GM19467 (cell line): ENCODE measurements around the gene PDE3A.

Experiments used
- ATAC-seq: cut with Tn5 transposase; IDR thresholded peaks from one replicate; pipeline ENCODE4 v1.9.1; 2021; ENCODE audit warnings: mild to moderate bottlenecking, moderate library complexity; ENCODE audit not compliant: unreplicated experiment

Gene PDE3A

DNA sequence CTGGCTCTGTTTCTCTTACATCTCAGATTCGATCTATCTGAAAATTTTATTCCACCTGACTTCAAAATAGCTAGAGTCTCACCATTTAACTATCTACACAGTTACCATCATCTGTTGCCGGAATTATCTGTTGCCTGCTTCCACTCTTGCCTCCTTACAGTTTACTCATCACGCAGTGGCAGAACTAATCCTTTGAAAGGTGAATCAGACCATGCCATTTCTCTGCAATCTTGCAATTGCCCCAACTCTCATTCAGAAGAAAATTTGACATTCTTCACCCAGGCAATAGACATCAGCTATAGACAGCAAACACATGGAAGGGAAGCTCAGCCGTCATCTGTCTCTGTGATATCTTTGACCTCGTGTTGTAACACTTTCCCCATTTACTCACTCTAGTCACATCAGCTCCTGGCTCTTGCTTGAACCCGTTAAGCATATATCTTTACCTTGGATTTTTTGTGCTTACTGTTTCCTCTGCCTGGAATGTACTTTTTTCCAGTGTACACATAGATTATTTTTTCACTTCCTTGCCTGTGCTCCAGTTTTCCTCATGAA, 85.5 kb downstream of the PDE3A start:
- no peak for ATAC-seq

DNA sequence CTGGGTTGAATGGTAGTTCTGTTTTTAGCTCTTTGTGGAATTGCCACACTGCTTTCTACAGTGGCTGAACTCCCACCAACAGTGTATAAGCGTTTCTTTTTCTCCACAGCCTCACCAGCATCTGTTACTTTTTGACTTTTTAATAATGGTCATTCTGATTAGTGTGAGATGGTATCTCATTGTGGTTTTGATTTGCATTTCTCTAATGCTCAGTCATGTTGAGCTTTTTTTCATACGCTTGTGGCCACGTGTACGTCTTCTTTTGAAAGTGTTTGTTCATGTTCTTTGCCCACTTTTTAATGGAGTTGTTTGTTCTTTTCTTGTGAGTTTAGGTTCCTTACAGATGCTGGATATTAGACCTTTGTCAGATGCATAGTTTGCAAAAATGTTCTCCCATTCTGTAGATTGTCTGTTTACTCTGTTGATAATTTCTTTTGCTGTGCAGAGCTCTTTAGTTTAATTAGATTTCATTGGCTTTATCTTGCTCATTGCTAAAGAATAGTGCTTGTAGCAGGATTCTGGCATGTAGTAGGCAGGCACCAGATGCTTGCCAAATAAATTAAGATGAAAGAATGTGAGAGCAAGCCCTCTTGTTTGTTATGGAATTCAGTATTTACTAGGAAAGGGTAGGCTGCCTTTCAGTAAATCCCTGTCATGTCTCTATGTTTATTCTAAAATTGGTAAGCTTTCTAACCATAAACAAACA, 86.8 kb downstream of the PDE3A start:
- no peak for ATAC-seq

DNA sequence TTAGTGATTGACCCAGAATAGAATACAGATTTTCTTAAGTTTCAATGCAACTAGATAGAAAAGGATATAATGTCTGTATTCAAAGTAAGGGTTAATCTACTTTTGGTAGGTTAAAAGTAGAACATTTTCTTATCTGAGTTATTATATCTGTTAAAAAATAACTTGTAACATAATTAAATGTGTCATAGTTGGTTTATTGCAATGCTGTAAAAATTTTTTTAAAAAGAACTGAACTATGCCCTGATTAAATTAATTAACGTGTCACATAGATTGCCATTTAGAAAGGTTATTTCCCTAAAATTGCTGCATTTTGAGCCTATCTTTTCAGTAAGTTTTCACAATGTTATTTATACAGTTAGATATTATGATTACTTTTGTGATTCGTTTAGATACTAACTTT, 89.2 kb downstream of the PDE3A start:
- no peak for ATAC-seq

DNA sequence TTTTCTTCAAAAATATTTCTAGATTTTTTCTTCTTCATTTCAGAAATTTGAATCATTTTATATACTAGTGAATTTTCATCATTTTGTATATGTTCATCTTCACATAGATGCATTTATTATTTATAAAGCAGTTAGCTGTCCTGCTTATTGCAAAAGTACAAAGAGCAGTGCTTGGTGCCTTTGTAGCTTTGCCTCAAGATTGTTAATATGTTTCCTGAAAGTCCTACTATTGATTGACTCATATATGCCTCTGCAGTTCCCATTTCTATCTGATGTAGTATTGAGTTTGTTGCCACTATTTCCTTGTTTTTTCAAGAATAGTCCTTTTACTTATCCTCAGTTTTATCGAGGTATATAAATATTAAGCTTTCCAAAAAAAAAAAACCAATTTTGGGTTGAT, 89.7 kb downstream of the PDE3A start:
- no peak for ATAC-seq

DNA sequence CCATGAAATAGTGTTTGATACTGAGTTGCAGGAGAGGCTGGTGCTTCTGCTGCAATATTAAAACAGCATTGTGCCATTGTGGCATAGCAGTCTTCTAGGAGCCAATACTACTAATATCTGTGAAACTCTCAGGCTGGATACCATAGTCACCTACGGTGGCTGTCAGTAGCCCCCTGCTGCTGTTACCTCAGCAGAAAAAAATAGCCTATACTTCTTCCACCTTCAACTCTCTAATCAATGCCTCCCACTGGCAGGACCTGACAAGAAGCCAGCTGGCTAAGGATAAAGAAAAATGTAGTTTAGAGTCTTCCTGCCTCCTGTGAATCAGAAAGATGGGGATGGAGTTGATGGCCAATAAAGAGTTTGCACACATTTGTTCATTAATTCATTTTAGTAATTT, 91.6 kb downstream of the PDE3A start:
- no peak for ATAC-seq

DNA sequence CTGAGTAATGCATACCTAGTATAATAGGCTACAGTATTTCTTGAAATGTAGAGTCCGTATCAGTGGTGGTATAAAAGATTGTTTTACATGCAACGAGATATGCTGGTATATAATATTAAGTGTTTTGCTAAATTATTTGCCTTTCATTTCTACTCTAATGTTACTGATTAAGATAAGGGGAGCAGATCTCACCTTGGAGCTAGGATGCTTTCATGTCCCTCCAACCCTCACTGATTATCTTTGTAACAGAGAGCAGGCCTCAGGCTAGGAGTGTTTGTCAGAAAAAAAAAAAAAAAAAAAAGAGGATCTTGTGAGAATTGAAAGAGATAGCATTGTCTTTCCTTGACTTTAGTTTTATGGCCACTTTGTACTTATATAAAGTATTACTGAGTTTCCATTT, 92.6 kb downstream of the PDE3A start:
- no peak for ATAC-seq

DNA sequence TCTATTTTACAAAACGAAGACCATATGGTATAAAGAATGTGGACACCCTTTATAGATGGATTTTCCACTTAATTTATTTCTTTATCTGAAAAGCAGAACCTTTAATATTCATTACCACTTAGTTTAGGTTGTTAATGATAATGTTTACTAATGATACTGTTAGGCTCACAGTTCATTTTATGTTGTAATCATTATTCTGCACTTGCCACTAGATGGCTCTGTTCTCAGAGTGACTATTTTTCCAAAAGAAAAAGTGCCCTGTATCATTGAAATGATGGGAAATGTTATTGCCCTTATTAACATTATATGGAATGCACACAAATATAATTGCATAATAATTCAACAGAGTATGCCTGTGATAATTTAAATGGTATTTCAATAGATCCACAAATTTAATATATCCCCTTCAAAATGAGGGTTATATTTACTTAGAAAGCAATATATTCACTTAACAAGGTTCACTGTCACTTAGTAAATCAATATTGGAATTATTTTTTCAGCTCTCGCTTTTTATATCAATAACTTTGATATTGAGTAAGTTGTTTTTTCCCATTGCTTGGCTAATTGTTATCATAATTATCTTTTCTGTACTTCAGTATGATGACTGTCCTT, 95.7 kb downstream of the PDE3A start:
- no peak for ATAC-seq

DNA sequence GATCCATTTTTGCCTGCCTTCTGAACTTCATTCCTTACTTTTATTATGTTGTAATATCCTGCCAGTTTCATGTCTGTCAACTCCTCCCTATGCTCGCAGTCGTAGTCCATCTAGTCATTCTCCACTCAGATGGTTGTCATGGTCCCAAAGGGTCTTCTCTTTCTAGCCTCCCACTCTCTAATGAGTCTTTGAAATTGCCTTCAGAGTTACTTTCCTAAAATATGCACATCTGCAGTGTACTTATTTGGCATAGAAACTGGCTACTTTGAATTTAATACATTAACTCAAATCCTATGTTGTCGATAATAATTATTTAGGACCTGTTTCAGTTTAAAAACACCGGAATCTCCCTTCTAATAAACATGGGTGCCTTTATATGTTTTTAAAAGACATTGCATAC, 101.0 kb downstream of the PDE3A start:
- ATAC-seq: no peak

DNA sequence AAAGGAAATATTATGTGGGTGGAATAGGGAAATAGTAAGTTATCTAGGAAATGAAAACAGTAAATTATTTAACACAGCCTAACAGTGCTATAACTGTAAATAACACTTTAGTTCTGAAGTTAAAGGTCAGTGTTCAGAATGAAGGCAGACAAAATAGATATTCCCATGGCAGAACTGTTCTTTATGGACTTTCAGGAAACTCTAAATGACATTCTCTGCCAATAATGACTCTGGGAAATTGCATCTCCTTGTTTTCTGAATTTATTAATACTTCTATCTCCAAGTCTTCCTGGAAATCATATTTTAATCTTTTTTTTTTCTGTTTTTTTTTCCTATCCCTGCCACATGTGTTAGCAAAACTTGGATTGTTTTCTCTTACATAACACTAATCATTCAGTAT, 101.4 kb downstream of the PDE3A start:
- ATAC-seq: no peak

DNA sequence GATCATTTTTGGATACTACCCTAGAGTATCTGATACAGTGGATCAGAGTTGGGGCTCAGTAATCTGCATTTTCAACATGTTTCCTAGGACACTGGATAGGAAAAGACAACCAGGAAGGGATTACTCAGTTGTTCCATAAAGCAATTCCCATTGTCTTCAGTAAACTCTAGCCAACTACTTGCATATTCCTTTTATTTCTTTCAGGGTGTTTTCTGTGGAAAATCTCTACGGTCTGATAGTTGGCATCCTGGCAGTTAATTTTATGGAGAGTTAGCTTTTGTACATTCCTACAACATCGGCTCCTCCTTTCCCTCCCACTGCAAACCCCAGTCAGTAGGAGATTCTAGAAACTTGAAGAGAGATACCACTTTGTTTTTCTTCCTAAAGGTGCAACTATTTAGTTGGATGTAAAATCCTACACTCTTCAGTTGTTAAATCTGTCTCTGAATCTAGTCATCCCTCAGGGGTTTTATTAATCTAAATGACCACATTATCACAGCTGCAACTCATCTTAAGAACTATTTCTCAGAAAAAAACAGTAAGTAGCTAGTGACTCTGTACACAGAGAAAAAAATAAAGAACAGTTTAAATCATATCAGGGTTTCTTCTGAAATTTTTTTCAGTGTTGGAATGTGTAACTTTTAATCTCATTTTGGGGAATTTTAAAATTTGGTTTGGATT, 103.9 kb downstream of the PDE3A start:
- no peak for ATAC-seq

DNA sequence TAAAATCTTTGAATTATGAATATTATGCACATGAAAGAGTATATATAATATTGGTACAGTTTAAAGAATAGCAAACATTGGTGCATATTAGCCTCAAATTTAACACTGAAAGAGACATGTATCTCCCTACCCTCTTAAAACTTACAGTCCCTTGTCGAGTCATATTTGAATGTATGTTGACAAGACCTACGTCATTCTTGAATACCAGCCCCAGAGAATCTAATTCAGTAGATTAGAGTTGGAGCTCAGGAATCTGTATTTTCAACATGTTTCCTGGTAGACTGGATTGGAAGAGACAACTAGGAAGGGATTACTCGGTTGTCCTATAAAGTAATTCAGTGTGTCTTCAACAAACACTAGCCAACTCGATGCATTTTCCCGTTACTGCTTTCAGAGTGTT, 104.8 kb downstream of the PDE3A start:
- no peak for ATAC-seq

DNA sequence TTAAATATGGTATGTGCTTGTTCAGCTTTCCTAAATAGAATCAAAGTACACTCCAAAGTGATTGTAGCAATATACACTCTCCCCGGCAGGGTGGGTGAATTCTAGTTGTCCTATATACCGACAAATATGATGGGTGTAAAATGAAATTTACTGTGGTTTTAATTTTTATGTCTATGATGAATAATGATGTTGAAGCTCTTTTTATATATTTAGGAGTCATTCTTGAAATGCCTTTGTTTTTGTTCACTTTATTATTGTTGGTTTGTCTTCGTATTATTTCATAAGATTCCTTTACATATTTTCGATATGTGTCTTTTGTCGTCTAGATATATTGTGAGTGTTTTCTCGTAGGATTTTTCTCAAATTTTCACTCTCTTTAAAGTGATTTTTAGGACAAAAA, 105.7 kb downstream of the PDE3A start:
- no peak for ATAC-seq

DNA sequence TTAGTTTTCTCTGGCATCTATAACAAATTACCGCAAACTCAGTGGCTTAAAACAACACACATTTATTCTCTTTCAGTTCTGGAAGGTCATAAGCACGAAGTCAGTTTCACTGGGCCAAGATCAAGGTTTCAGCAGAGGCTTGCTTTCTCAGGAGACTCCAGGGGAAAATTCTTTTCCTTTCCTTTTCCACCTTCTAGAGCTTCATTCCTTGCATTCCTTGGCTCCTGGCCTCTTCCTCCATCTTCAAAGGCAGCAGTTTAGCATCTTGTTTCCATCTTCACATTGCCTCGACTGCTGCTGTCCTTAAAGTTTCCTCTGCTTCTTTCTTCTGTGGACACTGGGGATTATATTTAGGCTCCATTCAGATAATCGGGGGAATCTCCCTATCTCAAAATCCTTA, 106.1 kb downstream of the PDE3A start:
- no peak for ATAC-seq

DNA sequence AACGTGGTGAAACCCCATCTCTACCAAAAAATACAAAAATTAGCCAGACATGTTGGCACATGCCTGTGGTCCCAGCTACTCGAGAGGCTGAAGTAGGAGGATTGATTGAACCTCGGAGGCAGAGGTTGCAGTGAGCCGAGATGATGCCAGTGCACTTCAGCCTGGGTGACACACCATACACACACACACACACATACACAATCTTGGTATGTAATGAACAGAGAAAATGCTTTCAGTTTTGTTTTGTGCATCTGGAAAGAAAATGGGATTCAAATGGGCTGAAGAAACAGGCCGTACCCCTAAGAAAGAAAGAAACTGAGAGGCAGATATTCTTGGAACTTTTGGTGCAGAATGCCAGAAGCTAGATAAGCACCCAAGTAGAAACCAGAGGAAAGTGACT, 107.2 kb downstream of the PDE3A start:
- ATAC-seq: no peak

DNA sequence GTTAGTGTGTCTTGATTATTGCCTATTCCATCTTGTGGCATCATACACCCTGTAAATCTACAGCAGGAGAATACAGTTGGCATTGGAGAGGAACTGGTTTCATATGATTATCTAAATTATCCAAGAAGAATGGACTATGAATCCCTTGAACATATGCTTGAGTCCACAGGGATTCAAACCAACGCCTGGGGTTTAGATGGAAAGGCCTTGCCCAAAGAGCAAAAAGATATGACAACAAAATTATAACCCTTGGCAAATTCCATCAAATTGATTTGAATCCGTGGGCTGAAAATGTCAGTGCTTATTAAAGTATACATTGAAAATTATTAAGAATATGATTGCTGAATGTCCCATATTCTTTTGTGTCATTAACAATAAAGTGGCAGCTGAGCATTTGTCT, 108.2 kb downstream of the PDE3A start:
- no peak for ATAC-seq

DNA sequence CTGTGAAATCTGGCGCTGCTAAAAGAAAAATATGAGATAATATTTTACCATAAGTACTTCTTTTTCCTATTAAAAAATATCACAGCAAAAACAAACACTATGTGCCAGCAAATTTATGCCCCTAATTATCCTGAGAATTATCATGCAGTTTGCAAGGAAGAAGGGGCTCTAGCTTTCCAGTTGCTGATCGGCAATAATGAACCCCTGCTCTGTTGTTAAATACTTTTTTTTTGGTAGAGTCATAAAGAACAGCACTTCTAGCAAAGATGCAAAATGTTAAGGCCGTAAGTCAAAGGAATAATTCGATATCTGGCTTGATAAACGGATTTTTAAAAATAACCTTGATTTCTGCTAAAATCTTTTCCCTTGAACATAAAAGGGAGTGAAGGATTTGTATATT, 108.9 kb downstream of the PDE3A start:
- no peak for ATAC-seq

DNA sequence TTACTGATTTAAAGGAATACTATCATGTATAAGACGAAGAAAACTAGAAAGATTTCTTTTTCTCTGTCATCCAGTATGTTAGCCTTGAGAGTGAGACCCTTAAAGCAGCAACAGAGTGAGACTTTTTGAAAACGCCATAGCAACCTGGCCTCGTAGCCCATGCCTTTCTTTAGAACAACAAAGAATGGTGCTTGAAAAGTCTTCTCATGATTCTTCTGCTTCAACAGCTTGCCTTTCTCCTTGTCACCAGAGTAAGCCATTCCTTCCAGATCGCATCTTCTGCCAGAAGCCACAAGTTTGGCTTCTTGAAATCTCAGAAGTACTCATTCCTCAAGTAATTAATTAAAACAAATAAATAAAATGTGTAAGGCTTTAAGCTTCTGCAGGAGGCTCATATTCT, 109.3 kb downstream of the PDE3A start:
- ATAC-seq: no peak

DNA sequence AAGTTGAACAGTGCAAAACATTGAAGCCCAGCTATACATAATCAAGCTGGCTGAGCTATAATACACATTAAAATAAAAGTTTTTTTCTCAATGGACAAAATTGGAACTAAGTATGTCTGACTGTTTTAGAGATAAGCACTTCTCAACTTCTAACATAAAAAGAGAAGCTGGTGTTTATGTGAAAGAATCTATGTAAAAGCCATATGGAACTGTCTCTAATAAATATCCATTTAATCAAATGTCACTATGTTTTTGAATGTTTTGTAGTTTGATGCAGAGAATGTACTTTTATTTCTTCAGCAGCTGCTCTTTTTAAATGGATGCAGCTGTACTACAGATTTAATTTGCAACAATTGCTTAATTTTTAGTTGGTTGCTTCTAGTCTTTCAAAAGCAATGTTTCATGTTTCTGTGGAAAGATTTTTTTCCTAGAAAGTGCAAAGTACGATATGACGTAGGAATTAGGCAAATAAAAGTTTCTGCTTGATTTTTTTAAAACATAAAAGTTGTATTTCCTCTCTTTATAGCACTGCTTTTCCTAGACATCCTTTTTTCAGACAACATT, 114.2 kb downstream of the PDE3A start:
- no peak for ATAC-seq

DNA sequence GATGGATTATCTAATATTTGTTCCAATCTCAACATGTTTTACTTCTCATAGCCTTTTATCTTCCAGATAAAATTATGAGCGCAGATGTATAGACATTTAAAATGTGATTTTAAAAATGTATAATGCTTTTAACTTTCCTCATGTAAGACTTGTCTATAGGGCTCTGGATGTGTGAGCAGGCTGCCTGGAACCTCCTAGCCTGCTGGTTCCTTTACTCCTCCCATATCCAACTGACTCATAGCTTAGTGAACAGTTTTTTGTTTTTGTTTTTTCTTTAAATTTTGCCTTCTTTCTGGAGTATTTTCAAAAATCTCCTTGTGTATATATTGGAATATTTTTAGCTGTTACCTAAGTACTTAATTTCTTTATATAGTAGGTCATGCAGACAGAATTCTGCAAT, 115.4 kb downstream of the PDE3A start:
- ATAC-seq: no peak

DNA sequence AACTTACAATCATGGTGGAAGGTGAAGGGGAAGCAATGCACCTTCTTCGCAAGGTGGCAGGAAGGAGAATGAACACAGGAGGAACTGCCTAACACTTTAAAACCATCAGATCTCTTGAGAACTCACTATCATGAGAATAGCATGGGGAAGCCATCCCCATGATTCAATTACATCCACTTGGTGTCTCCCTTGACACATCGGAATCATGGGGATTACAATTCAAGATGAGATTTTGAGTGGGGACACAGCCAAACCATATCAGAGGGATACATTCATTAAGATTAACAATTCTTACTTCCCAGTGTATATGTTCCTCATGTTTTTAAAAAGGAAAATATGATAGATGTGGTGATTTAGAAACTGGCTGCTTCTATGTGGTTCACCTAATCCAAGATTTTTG, 117.9 kb downstream of the PDE3A start:
- ATAC-seq: no peak

DNA sequence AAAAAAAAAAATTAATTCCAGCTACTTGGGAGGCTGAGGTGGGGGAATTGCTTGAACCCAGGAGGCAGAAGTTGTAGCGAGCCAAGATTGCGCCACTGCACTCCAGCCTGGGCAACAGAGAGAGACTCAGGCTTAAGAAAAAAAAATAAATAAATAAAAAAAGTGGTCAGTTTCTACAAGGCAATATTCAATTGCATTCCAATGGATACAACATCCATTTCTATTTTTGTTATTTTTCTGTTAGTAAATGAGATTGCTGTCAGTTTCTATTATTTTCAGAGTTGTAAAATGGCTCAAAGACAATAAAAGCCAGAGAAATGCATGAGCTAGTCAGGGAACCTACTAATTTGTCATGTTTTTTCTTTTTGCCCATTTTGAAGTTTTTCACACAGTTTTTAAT, 119.2 kb downstream of the PDE3A start:
- no peak for ATAC-seq

DNA sequence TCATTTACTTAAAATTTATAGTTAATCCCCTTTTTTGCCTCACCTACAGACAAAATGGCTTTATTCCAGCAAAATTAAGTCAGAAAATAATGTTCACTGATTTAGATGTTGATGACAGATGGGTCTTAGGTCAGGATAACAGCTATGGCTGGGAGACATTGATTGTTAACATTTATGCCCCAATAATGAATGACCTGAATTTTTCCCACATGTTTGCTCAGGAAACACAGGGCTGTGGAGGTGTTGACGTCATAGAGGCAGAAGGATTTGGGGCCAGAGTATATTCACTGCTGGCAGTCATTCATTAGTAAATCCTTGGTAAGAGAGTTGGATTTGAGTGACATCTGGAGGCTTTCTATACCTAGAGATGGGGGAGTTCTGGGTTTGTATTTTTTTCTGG, 121.3 kb downstream of the PDE3A start:
- no peak for ATAC-seq
